Neural cell (in vitro differentiated cells): Measurements from ENCODE around the gene HELZ2.

Source experiments
- EP300 ChIP-seq: fragments of 450-650 bp; conservative IDR thresholded peaks from 2 replicates; pipeline ENCODE4 v1.6.1; 2014; ENCODE audit warnings: antibody characterized with exemption, mild to moderate bottlenecking, moderate library complexity; ENCODE audit not compliant: poor library complexity, severe bottlenecking
- EZH2 ChIP-seq: fragments of 200-600, 300-800 bp; shearing (Covaris generic), sonication (generic); IDR thresholded peaks from 2 replicates; pipeline ENCODE4 v1.6.1; 2014; ENCODE audit warnings: antibody characterized with exemption, low read length, borderline replicate concordance, mild to moderate bottlenecking; ENCODE audit not compliant: insufficient read depth, poor library complexity, severe bottlenecking
- MXI1 ChIP-seq: fragments of 450-650 bp; conservative IDR thresholded peaks from 2 replicates; pipeline ENCODE4 v1.6.1; 2014; ENCODE audit warnings: antibody characterized with exemption, mild to moderate bottlenecking; ENCODE audit not compliant: poor library complexity, severe bottlenecking
- POLR2AphosphoS5 ChIP-seq: IDR thresholded peaks from 2 replicates; pipeline ENCODE4 v1.6.1; 2012
- TAF1 ChIP-seq: IDR thresholded peaks from 2 replicates; pipeline ENCODE4 v1.6.1; 2012; ENCODE audit warnings: low read depth
- TF ChIP-seq, protein P1 (sequence below): fragments of 450-650 bp; IDR thresholded peaks from 2 replicates; pipeline ENCODE4 v1.5.1; 2014; ENCODE audit warnings: antibody characterized with exemption, mild to moderate bottlenecking, moderate library complexity; ENCODE audit not compliant: poor library complexity, severe bottlenecking
- TF ChIP-seq, protein P2 (sequence below): IDR thresholded peaks from 2 replicates; pipeline ENCODE4 v1.6.1; 2012; ENCODE audit warnings: borderline replicate concordance

DNA sequence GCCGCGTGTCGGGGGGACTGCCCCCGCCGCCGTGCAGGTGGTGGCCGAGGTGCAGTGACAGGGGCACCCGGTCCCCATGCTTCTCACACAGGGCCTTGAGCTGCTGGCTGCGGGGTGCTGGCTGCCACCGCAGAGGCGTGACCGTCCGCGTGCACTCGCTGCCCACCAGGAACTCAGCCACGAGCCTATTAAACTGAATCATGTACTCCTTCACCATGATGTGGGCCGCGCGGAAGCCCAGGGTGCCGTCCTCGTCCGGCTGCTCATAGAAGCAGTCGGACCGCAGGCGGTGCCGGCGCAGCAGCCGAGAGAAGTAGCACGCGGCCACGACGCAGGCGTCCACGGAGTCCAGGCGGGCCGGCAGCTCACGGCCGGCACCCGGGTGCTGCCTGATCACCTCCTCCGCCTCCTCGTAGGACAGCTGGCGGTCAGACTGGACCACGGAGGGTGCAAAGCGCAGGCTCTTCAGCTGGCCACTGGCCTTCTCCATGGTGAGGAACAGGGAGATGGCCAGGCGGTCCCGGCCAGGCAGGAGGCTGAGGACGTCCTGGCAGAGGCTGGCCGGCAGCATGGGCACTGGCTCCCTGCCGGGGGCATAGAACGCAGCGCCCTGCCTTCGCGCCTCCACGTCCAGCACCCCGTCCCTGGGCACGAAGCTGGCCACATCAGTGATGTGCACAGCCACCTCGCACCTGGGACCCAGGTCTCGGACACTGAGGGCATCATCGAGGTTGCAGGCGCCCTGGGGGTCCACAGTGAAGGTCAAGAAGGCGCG lies 9.8 kb downstream of the HELZ2 start:
- TF ChIP-seq, protein P1, sequence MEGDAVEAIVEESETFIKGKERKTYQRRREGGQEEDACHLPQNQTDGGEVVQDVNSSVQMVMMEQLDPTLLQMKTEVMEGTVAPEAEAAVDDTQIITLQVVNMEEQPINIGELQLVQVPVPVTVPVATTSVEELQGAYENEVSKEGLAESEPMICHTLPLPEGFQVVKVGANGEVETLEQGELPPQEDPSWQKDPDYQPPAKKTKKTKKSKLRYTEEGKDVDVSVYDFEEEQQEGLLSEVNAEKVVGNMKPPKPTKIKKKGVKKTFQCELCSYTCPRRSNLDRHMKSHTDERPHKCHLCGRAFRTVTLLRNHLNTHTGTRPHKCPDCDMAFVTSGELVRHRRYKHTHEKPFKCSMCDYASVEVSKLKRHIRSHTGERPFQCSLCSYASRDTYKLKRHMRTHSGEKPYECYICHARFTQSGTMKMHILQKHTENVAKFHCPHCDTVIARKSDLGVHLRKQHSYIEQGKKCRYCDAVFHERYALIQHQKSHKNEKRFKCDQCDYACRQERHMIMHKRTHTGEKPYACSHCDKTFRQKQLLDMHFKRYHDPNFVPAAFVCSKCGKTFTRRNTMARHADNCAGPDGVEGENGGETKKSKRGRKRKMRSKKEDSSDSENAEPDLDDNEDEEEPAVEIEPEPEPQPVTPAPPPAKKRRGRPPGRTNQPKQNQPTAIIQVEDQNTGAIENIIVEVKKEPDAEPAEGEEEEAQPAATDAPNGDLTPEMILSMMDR: no peak
- TF ChIP-seq TAF1 (no peak), EZH2 (no peak), POLR2AphosphoS5 (no peak), EP300 (no peak), MXI1 (no peak)
- TF ChIP-seq, protein P2, sequence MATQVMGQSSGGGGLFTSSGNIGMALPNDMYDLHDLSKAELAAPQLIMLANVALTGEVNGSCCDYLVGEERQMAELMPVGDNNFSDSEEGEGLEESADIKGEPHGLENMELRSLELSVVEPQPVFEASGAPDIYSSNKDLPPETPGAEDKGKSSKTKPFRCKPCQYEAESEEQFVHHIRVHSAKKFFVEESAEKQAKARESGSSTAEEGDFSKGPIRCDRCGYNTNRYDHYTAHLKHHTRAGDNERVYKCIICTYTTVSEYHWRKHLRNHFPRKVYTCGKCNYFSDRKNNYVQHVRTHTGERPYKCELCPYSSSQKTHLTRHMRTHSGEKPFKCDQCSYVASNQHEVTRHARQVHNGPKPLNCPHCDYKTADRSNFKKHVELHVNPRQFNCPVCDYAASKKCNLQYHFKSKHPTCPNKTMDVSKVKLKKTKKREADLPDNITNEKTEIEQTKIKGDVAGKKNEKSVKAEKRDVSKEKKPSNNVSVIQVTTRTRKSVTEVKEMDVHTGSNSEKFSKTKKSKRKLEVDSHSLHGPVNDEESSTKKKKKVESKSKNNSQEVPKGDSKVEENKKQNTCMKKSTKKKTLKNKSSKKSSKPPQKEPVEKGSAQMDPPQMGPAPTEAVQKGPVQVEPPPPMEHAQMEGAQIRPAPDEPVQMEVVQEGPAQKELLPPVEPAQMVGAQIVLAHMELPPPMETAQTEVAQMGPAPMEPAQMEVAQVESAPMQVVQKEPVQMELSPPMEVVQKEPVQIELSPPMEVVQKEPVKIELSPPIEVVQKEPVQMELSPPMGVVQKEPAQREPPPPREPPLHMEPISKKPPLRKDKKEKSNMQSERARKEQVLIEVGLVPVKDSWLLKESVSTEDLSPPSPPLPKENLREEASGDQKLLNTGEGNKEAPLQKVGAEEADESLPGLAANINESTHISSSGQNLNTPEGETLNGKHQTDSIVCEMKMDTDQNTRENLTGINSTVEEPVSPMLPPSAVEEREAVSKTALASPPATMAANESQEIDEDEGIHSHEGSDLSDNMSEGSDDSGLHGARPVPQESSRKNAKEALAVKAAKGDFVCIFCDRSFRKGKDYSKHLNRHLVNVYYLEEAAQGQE: no peak
